Measurements from ENCODE around the gene PANX2.
"Not testable (repeated sequence)": the region's sequence is repeated elsewhere in the genome, so short reads cannot be mapped to it uniquely, and the experiment has no call there.

Gene PANX2

DNA sequence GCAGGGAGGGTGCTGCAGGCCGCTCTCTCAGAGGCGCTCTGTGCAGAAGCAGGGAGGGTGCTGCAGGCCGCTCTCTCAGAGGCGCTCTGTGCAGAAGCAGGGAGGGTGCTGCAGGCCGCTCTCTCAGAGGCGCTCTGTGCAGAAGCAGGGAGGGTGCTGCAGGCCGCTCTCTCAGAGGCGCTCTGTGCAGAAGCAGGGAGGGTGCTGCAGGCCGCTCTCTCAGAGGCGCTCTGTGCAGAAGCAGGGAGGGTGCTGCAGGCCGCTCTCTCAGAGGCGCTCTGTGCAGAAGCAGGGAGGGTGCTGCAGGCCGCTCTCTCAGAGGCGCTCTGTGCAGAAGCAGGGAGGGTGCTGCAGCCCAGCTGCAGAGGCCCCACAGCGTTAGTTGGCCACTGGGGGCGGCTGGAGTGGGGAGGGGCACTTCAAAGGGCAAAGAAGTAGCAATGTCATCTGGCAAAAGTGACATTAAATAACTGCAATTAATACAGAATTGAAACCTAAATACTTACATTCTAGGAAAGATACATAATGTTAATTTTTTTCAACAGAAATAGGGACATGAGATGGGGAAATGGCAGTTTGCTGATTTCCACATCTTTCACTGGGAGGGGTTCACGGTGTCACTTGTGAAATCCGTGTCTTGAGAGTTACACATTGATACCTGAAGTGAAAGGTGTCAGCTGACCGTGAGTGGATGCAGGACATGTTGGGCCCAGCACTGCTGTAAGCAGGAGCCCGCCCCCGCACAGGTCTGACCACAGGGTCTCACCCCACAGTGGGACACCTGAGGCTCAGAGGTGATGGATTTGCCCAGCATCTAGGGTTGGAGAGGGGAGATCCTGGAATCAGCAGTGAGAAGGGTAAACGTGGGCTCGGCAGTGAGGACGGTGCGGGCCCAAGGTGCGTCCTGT, 23.0 kb upstream of the PANX2 start:
- not testable (repeated sequence) for DNase-seq (ENCODE audit: low spot score)

DNA sequence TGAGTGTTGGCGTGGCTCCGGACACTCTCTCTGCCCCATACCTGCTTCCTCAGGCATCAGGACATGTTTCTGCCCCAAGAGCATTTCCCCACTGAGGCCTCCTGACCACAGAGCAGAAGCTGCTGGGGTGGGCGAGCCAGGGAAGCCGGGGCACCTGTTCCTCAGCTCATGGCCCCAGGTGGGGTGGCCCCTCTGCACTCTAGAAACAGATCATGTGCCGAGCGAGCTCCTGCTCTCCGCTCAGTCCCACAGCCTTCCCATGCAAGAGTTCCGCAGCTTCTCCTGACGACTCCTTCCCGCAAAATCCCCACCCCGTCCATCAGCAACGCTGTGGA, 22.4 kb upstream of the PANX2 start:
- no peak for DNase-seq (ENCODE audit: low spot score)

DNA sequence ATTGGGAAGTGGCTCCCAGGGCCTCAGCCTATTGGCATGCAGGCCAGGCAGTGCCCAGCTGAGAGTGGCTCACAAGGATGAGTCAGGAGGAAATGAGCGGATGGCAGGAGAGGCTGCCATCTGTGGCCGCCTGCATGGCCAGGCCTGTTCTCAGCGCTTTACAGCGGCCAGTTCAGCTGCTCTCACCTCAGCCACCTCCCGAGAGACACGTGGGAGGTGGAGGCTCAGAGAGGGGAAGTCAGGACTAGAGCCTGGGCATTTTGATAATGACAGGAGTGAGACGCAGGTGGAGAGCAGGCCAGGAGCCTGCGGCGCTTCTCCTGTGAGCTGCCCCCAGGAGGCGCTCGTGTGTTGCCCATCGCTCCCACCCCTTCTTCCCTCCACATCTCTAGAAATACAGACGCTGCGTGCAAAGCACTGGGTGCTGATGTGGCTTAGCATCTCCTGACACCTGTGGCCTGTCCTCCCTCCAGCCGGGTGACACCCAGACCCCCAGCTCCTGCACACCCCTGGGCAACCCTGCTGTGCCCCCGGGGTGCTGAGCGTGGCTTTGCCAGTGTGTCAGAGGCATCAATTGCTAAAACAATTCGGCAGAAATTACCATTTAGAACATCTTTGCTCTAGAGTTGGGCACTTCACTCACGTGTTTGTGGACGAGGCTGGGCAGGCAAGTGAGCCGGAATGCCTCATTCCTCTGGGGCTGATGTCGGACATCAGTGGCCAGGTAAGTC, 21.4 kb upstream of the PANX2 start:
- DNase-seq (ENCODE audit: low spot score) = peak; percentile 43

DNA sequence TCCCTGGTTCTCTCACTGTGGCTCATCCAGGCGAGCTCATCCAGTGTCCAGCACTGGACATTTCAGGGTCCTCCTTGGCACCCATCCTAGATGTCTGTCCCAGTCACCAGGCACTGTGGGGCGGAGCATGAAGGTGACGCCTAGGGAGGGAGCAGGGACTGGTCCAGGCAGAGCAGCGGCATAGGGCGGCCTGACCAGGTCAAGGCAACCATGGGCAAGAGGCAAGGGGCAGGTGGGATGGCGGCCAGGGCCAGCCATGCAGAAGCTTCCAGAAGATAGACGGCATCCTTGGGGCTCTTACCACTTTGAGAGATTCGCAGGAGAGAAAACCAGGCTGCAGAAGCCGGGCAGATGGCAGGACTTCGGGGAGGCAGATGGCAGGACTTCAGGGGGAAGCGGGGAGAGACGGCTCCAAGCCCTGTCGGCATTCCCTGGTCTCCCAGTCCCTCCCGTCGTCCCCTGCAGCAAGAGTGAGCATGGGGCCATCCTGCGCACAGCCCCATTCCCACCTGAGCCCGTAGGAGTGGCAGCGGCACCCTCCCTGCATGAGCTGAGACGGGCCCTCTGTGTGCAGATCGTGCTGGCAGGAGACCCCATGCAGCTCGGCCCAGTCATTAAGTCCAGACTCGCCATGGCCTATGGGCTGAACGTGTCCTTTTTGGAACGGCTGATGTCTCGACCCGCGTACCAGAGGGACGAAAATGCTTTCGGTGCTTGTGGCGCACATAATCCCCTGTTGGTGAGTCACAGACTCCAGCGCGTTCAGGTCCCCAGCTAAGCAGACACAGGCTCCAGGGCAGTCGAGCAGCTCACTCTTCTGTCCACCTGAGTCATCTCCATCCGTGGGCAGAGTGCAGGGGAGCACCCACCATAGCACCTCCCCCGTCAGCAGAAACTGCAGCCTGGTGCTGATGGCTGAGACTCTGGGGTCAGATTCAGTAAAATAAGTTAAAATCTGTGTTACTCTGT, 20.1 kb upstream of the PANX2 start:
- no peak for DNase-seq (ENCODE audit: low spot score)

DNA sequence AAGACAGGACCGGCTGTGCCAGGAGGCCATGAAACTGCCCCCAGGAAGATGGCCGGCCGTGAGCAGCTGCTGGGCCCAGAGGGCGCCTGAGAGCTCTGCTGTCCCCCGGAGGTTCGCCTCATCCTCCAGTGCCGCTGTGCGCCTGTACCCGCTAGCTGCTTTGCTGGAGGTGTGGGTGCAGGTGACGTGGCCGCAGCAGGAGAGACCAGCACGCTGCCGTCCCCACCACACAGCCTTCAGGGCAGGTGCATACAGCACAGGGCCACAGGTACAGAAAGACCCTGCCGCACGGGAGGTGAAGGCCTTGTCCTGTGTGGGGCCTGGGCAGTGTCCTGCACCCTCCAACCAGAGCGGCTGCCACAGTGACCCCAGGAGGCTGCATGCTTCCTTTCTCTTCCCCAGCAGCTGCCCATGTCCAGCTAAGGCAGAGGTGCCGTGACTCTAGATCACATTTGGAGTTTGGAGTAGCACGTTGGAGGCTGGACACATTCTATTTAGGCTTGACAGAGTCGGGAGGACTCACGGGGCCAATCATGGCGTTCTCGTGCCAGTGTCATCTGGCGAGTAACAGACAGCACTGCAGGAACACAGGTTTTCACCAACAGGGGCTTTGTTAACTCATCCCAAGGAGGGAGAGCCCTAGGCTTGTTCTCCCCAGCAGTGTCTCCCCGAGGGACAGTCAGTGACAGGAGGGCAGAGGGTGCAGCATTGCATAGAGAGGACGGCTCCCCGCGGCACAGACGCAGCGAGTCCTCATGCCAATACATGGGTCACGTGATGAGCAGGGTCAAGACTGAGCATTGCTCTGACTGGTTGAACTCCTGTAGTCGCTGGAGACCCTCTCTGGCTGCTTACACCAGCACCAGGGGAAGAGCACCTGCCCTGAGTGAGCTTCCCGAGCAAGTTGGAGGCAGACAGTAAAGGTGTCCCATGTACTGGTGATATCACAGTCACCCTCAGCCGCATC, 18.7 kb upstream of the PANX2 start:
- no peak for DNase-seq (ENCODE audit: low spot score)

DNA sequence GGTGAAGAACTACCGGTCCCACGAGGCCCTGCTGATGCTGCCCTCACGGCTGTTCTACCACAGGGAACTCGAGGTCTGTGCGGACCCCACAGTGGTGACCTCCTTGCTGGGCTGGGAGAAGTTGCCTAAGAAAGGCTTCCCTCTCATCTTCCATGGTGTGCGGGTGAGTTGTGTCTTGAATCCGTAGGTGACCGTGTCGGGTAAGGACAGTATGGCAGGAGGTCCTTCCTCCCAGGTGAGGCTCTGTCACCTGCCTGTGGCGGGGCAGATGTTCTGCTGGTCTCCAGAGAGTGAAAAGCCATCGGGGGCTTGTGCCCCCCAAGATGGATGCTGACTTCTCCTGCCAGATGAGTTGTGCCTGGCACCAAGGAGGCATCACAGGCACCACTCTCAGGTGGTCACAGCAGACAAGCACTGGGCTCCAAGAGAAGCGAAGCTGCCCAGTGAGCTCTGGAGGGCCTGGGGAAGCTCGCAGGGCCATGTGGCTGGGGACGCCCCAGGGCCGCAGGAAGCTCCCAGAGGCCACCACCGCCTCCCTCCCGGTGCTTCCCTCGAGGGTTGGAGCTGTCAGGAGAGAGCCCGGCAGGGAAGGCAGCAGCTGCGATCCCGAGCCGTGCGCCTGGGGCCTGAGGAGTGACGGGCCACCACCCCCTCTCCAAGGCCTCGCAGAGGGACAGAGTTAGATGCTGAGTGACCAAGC, 17.3 kb upstream of the PANX2 start:
- DNase-seq (ENCODE audit: low spot score) = no peak

DNA sequence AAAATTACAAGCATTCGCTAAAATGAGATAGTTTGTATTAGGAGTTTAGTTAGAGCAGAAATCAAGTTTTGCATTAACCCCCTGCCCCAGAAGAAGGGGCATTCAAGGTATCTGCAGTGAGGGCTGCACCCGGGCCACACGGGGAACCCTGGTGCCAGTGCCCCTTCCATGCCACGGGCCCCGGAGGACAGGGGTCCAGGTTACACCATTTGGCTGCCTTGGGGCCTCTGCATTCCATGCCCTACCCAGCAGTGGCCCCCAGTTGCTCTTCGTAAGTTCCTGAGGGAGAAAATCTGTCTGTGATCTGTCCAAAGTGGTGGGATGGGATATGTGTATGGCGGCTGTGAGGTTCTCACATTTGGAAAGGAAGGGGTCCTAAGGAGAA, 16.8 kb upstream of the PANX2 start:
- no peak for DNase-seq (ENCODE audit: low spot score)

DNA sequence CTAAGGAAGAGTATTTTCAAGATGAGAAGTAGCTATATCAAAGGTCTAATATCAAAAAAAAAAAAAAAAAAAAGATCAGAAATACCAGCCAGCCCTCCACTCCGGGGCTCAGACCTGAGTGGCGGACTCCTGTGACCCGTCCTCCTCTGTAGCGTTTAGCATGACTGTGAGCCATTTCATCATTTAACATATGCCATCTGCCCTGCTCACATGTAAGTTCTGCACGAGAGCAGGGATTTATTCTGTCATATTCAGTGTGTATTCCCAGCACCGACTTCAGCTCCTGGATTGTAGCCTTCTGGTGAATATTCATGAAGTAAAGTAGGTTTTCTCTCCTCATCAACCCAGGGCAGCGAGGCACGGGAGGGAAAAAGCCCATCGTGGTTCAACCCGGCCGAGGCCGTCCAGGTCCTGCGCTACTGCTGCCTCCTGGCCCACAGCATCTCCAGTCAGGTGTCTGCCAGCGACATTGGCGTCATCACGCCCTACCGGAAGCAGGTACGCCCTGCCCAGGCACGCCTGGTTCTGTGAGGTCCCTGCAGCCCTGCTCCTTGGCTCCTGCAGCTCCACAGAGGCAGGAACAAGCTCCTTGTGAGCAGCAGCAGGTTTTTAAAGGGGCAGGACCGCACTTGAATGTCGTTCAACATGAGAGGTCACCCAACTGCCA, 12.7 kb upstream of the PANX2 start:
- peak; percentile 45 for DNase-seq (ENCODE audit: low spot score)

DNA sequence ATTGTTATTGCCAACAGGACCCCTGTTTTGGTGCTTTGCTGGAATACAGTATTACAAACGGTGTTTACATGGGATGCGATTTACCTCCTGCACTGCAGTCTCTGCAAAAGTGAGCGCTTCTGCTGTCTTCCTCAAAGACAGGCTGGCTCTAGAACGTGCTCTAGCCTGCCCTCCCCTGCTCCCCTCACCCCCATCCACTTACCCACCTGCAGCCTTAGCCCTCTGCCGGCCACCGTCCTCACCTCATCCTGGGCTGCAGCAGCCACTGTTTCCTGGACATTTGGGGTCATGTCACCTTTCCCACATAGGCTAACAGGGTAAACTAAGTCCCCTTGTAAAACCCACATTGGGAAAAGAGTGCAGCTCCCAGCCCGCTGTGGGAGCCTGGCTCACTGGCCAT, 9.6 kb upstream of the PANX2 start:
- DNase-seq (ENCODE audit: low spot score) = no peak

DNA sequence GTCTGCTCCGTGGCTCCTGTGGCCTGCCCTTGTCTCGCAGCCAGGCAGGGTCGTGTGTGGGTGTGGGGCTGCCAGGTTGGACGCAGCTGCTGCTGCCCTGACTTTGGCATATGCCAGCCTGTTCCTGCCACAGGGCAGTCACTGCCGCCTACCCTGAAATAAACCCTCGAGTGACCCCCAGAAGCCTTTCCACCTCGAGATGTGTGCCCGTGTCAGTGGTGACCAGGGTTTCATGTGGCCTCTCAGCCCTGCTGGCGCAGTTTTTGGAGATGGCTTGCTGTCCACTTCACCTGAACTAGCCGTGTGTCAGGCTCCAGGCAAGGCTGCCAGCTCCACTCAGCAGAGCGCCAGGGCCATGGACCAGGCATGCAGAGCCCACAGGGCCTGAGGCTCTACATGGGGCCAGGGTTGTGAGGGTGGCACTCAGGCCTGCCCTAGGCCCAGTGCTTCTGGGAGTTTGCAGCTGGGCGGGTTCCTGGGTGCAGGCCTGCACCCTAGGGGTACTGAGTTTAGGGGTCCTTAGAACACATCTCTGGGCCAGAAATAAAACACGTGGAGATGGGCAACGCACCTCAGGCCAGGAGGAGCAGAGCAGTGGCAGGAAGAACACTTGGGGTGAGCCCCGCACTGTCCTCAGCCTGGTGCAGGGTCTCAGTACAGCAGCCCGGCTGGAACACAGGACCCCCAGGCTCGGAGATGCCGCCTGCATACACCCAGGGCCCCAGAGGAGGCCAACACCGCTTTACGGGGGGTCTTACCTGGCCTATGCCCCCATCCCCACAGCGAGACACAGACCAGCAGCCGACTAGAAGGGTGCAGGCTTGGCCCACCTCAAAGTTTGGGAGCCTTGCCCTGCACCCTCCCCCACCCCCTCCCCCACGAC, 8.8 kb upstream of the PANX2 start:
- no peak for DNase-seq (ENCODE audit: low spot score)

DNA sequence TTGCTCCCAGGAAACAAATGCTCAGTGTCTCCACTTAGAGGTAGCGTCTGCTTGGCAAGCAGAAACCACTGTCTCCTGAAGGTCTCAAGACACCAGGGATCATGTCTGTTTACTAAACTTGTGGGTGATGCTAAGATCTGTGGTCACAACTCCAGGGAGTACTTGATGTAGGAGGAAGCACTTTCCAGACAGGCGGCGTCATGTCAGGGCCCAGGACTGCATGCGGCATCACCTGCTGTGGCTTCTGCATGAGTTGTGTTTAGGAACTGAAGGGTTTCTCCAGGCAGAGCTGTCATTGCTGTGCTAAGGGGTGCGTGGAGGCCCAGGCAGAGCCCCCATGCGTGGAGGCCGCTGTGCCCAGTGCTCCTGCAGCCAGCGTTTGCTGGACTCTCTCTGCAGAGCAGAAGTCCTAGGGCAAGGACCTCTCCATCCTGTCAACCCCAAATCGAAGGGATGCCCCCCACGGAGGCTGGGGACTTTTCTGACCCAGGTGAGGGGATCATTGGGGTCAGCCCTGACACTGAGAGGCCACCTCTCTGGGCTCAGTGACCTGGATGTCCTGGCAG, 8.1 kb upstream of the PANX2 start:
- no peak for DNase-seq (ENCODE audit: low spot score)

DNA sequence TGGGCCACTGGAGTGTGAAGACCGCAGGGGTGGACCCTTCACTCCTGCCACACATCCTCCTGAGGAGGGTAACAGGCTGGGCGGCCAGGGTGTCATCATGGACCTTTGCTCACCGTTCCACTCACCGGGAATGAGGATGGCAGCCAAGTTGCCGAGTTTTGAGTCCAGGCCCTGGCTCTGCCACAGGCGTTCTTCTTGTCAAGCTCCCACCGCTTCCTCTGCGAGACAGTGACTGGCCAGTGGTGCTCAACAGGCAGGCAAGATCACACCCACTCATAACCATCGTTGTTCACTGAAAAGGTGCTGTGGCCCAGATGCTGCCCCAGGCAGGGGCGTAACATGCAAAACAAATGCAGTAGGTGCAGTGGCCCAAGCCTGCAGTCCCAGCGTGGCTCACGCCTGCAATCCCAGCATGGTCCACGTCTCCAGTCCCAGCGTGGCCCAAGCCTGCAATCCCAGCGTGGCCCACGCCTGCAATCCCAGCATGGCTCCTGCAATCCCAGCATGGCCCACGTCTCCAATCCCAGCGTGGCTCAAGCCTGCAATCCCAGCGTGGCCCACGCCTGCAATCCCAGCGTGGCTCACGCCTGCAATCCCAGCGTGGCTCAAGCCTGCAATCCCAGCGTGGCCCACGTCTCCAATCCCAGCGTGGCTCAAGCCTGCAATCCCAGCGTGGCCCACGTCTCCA, 5.0 kb upstream of the PANX2 start:
- DNase-seq (ENCODE audit: low spot score) = no peak

DNA sequence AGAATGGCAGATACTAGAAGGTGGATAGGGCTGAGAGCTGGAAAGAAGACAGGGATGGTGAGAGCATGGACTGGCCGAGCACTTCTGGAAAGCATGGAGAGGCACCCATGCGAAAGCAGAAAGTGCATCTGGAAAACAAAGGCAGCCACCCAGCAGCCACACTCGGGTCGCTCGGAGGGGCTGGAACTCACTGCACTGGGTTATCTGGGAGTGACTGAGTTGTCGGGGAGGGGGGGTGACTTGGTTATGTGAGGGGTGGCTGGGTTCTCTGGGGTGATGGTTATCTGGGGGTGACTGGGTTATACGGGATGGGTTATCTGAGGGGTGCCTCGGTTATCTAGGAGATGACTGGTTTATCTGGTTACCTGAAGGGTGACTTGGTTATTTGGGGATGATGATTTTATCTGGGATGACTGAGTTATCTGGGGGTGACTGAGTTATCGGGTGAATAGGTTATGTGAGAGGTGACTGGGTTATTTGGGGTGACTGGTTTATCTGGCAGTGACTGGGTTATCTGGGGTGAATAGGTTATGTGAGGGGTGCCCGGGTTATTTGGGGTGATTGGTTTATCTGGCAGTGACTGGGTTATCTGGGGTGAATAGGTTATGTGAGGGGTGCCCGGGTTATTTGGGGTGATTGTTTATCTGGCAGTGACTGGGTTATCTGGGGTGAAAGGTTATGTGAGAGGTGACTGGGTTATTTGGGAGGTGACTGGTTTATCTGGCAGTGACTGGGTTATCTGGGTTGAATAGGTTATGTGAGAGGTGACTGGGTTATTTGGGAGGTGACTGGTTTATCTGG, 2.6 kb upstream of the PANX2 start:
- no peak for DNase-seq (ENCODE audit: low spot score)

DNA sequence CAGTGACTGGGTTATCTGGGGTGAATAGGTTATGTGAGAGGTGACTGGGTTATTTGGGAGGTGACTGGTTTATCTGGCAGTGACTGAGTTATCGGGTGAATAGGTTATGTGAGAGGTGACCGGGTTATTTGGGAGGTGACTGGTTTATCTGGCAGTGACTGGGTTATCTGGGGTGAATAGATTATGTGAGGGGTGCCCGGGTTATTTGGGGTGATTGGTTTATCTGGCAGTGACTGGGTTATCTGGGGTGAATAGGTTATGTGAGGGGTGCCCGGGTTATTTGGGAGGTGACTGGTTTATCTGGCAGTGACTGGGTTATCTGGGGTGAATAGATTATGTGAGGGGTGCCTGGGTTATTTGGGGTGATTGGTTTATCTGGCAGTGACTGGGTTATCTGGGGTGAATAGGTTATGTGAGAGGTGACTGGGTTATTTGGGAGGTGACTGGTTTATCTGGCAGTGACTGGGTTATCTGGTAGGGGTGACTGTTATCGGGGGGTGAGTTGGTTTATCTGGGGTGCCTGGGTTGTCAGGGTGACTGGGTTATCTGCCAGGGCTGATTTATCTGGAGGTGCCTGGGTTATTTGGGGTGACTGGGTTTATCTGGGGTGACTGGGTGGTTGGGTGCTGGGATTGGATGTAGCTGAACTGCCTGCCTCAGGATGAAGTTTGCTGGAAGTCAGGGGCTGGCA, 1.9 kb upstream of the PANX2 start:
- not testable (repeated sequence) for DNase-seq (ENCODE audit: low spot score)

DNA sequence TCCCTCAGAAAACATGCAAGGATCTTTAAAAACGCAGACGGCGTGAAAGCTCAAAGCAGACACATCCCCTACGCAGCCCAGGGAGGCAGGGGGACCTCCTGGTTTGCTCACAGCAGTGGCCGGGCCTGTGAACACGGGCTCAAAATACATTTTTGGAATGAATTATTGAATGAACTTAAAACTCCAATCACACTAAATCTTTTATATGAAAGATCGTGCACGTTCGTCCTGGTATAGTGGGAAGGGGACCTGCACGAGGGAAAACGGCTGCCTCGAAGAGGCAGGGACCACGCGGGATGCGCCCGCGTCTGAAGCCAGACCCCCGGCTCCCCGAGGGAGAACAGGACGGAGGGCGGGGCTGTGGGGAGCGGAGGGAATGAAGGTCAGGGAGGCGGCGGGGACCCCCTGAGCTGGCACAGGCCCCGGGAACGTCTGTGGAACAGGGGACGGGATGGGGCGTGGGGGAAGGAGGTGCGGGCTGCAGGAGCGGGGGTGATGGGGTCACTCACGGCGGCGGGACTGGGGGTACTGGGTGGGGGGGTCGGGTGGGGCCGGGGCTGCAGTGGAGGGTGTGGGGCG, 1.3 kb upstream of the PANX2 start:
- DNase-seq (ENCODE audit: low spot score) = no peak

DNA sequence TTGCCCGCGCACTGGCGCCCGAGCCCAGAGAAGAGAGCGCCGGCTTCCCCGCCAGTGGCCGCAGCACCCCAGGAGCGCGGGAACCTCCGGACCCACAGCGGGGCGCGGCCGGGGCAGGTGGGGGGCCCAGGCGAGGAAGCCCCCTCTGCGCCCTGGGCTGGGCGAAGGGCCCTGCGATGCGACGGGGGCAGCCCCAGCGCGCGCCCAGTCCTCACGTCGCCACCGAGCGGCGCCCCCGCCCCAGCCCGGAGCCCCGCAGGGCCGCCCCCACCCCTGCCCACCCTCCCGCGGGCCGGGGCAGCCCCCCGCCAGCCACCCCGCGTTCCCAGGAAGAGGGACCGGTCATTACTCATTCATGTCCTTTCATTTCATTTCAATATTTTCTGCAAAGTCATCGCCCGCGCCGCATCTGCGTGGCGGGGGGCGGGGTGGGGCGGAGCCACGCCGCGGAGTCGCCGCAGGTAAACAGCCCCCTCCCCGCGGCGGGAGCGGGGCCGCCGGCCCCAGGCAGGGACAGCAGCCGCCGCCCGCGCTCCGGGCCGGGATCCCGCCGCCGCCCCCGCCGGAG, 673 bp upstream of the PANX2 start:
- DNase-seq (ENCODE audit: low spot score) = peak; percentile 53

Measured in LoVo (cell line).